Keratinocyte (primary cell): ENCODE data around the gene TMEM131. TPM values are rescaled to one million over a fixed set of nuclear protein-coding genes. Genes with fewer than 3 reads are reported as not detected.

ENCODE experiments used
- DNase-seq: peaks from one replicate; pipeline ENCODE4 v3.0.0-alpha.2; 2011; ENCODE audit warnings: low read depth, missing footprints, low spot score
- FAIRE-seq: peaks from 2 replicates; lab custom pipeline; 2011; peaks lifted over from hg19 to GRCh38; lab: Jason Lieb, UNC
- H2AFZ ChIP-seq: 2 replicates; pipeline ENCODE4 v1.6.0; 2012; ENCODE audit warnings: low read length, control low read depth, inconsistent platforms; ENCODE audit not compliant: control insufficient read depth
- H3K27ac ChIP-seq: 2 replicates; pipeline ENCODE4 v1.5.1; 2011; ENCODE audit warnings: low read length; ENCODE audit not compliant: control insufficient read depth, insufficient read depth
- H3K27me3 ChIP-seq: 3 replicates; pipeline ENCODE4 v1.6.0; 2011; ENCODE audit warnings: low read length; ENCODE audit not compliant: control insufficient read depth, insufficient read depth; ENCODE audit errors: extremely low read depth
- H3K36me3 ChIP-seq, 2 experiments: 2 replicates in 1 of 2; 3 replicates in 1 of 2; pipeline ENCODE4 v1.5.1; 2011; ENCODE audit warnings: low read length in 2 of 2, mild to moderate bottlenecking in 1 of 2; ENCODE audit not compliant: control insufficient read depth in 2 of 2, insufficient read depth in 2 of 2; ENCODE audit errors: extremely low read depth in 1 of 2
- H3K4me1 ChIP-seq: 3 replicates; pipeline ENCODE4 v1.5.1; 2011; ENCODE audit warnings: low read length; ENCODE audit not compliant: control insufficient read depth, insufficient read depth; ENCODE audit errors: extremely low read depth
- H3K4me2 ChIP-seq: 3 replicates; pipeline ENCODE4 v1.6.0; 2011; ENCODE audit warnings: low read depth, low read length; ENCODE audit not compliant: control insufficient read depth, insufficient read depth; ENCODE audit errors: extremely low read depth
- H3K4me3 ChIP-seq, 3 experiments: fragments of 200-600 bp in 1 of 3; sonication (generic) in 1 of 3; 2 replicates in 2 of 3; 3 replicates in 1 of 3; pipeline ENCODE4 v1.5.1; 2011 to 2016; ENCODE audit warnings: low read length in 3 of 3, mild to moderate bottlenecking in 3 of 3, control low read depth in 2 of 3, inconsistent platforms in 1 of 3, low read depth in 1 of 3, mixed read lengths in 1 of 3, mixed run types in 1 of 3, moderate library complexity in 1 of 3; ENCODE audit not compliant: control insufficient read depth in 2 of 3, insufficient read depth in 2 of 3; ENCODE audit errors: extremely low read depth in 1 of 3
- H3K79me2 ChIP-seq: 2 replicates; pipeline ENCODE4 v1.6.0; 2012; ENCODE audit warnings: low read length; ENCODE audit not compliant: control insufficient read depth, insufficient read depth
- H3K9ac ChIP-seq: 3 replicates; pipeline ENCODE4 v1.6.0; 2011; ENCODE audit warnings: low read length; ENCODE audit not compliant: control insufficient read depth, insufficient read depth; ENCODE audit errors: extremely low read depth
- H3K9me1 ChIP-seq: 3 replicates; pipeline ENCODE4 v1.6.0; 2011; ENCODE audit warnings: low read length; ENCODE audit not compliant: control insufficient read depth, insufficient read depth; ENCODE audit errors: extremely low read depth
- H3K9me3 ChIP-seq: 2 replicates; pipeline ENCODE4 v1.5.1; 2012; ENCODE audit warnings: low read depth, low read length; ENCODE audit not compliant: control insufficient read depth
- H4K20me1 ChIP-seq: 3 replicates; pipeline ENCODE4 v1.6.0; 2011; ENCODE audit warnings: low read length; ENCODE audit not compliant: control insufficient read depth, insufficient read depth; ENCODE audit errors: extremely low read depth
- CTCF ChIP-seq, 3 experiments: IDR thresholded peaks in 1 of 3; conservative IDR thresholded peaks in 1 of 3; optimal IDR thresholded peaks in 1 of 3; 2 replicates in 2 of 3; 3 replicates in 1 of 3; pipeline versions ENCODE3 to v1.5.1; 2011; ENCODE audit warnings: low read length in 3 of 3, mild to moderate bottlenecking in 3 of 3, moderate library complexity in 2 of 3, control low read depth in 1 of 3, inconsistent platforms in 1 of 3; ENCODE audit not compliant: insufficient read depth in 2 of 3; ENCODE audit errors: extremely low read depth in 1 of 3
- EZH2 ChIP-seq: IDR thresholded peaks from one replicate; pipeline ENCODE4 v1.6.1; 2012; ENCODE audit warnings: inconsistent platforms, mild to moderate bottlenecking, low read length, moderate library complexity
- dilution Hi-C: fragments of 300-500 bp; cut with MboI; formaldehyde crosslinking; loops from one replicate; pipeline ENCODE4 v1.7.0; 2020; ENCODE audit warnings: low sequenced_read_pairs; ENCODE audit not compliant: extremely low pct_ligation_motif_present
- polyA plus RNA-seq, 5 experiments: library from polyadenylated mRNA; depleted of rRNA in 3 of 5; stranded (reverse) in 3 of 5; stranded (forward) in 1 of 5; unstranded in 1 of 5; fragments of >200 nt; gene quantifications; 1 replicate in 1 of 5; 2 replicates in 3 of 5; 3 replicates in 1 of 5; pipeline versions ENCODE4 v1.2.1 to v1.2.3, GENCODE V29; 2011 to 2012; ENCODE audit warnings: missing spikeins in 2 of 5, low read depth in 1 of 5, low replicate concordance in 1 of 5

TMEM131 gene
- polyA plus RNA-seq, 1 donor (not counting 4 experiments of a cell fraction or from before 2014, with no cell fraction given) = 25.5 TPM

- dilution Hi-C loops = no loop called here
- Histone ChIP-seq H3K4me3 (no peak overlapping the region), H3K36me3 (peaks cover 0 to 2% of the 10 kb centered on the region in 2 experiments), H3K79me2 (no peaks in the 10 kb centered on the region), H3K9me3 (no peaks in the 10 kb centered on the region), H3K9ac (no peak overlapping the region), H3K27ac (no peak overlapping the region), H2AFZ (no peak overlapping the region), H4K20me1 (no peaks in the 10 kb centered on the region), H3K4me1 (peaks cover 13% of the 10 kb centered on the region), H3K27me3 (no peaks in the 10 kb centered on the region), H3K9me1 (no peaks in the 10 kb centered on the region), H3K4me2 (no peak overlapping the region)
- no peak for DNase-seq
- TF ChIP-seq EZH2 = no peak
- no peak for TF ChIP-seq CTCF (optimal IDR thresholded peaks at IDR 0.05 in 1 of 3, IDR thresholded peaks at IDR 0.05 in 1 of 3, conservative IDR thresholded peaks at IDR 0.05 in 1 of 3; ENCODE audit: extremely low read depth in 1 of 3, insufficient read depth in 2 of 3, low read length in 3 of 3)
- no peak for FAIRE-seq
Observed at GRCh38 chr2:97739893-97740245, 255.9 kb downstream of the TMEM131 start.

GRCh38 chr2:97739020-97739892 is 256.5 kb downstream of the TMEM131 start:
- H3K27me3 ChIP-seq = no peaks in the 10 kb centered on the region
- no peaks in the 10 kb centered on the region for H4K20me1 ChIP-seq
- no peak overlapping the region for H3K4me3 ChIP-seq
- no peaks in the 10 kb centered on the region for H3K79me2 ChIP-seq
- no peak for DNase-seq
- no peaks in the 10 kb centered on the region for H3K9me1 ChIP-seq
- no peaks in the 10 kb centered on the region for H3K36me3 ChIP-seq
- H3K27ac ChIP-seq = no peak overlapping the region
- H3K4me1 ChIP-seq = peaks cover 13% of the 10 kb centered on the region
- H3K9ac ChIP-seq = no peak overlapping the region
- no peak overlapping the region for H2AFZ ChIP-seq
- no peak for TF ChIP-seq EZH2
- TF ChIP-seq CTCF (optimal IDR thresholded peaks at IDR 0.05 in 1 of 3, IDR thresholded peaks at IDR 0.05 in 1 of 3, conservative IDR thresholded peaks at IDR 0.05 in 1 of 3; ENCODE audit: extremely low read depth in 1 of 3, insufficient read depth in 2 of 3, low read length in 3 of 3) = no peak
- H3K4me2 ChIP-seq = no peak overlapping the region
- H3K9me3 ChIP-seq = no peaks in the 10 kb centered on the region
- dilution Hi-C loops = no loop called here
- FAIRE-seq = no peak
